Stimulated activated CD4-positive, alpha-beta T cell treated with anti-CD3 and anti-CD28 coated beads, Interleukin-1b, Interleukin-23, amount 100 ng/mL, for 1 hour (primary cell): ENCODE results near the gene TEX19.

Experiments
- DNase-seq, 2 donors: peaks; one replicate each; pipeline ENCODE4 v3.0.0-alpha.2; 2020; ENCODE audit warnings: low read depth in 2 of 2

TEX19 gene

GRCh38 chr17:82390860-82391435 lies 31.9 kb downstream of the TEX19 start:
- no peak for DNase-seq

- no peak for DNase-seq
Observed at GRCh38 chr17:82391496-82392066, 32.5 kb downstream of the TEX19 start.

GRCh38 chr17:82392209-82392920 lies 33.3 kb downstream of the TEX19 start:
- no peak for DNase-seq

GRCh38 chr17:82392941-82393340 lies 33.9 kb downstream of the TEX19 start:
- no peak for DNase-seq

GRCh38 chr17:82394278-82394677 lies 35.2 kb downstream of the TEX19 start:
- DNase-seq = no peak

GRCh38 chr17:82396601-82397435 lies 37.8 kb downstream of the TEX19 start:
- DNase-seq = no peak

GRCh38 chr17:82397449-82398335 lies 38.6 kb downstream of the TEX19 start:
- no peak for DNase-seq

- no peak for DNase-seq
Observed at GRCh38 chr17:82399041-82399441, 40.0 kb downstream of the TEX19 start.

GRCh38 chr17:82399601-82400101 lies 40.6 kb downstream of the TEX19 start:
- no peak for DNase-seq

GRCh38 chr17:82400206-82400605 lies 41.2 kb downstream of the TEX19 start:
- no peak for DNase-seq

- DNase-seq = no peak
Observed at GRCh38 chr17:82400830-82401229, 41.8 kb downstream of the TEX19 start.

GRCh38 chr17:82402865-82403264 lies 43.8 kb downstream of the TEX19 start:
- DNase-seq = no peak

GRCh38 chr17:82403662-82404660 lies 44.9 kb downstream of the TEX19 start:
- no peak for DNase-seq

- no peak for DNase-seq
Observed at GRCh38 chr17:82405051-82405450, 46.0 kb downstream of the TEX19 start.

GRCh38 chr17:82406131-82406671 lies 47.2 kb downstream of the TEX19 start:
- DNase-seq = no peak

- no peak for DNase-seq
Observed at GRCh38 chr17:82407255-82407654, 48.2 kb downstream of the TEX19 start.

GRCh38 chr17:82408288-82408937 lies 49.4 kb downstream of the TEX19 start:
- DNase-seq = no peak

- DNase-seq = no peak
Observed at GRCh38 chr17:82408938-82409318, 49.9 kb downstream of the TEX19 start.

- no peak for DNase-seq
Observed at GRCh38 chr17:82410014-82410716, 51.1 kb downstream of the TEX19 start.
